Central memory CD4-positive, alpha-beta T cell (primary cell): ENCODE measurements around the gene PSMG3.
"Not testable (repeated sequence)": the region's sequence is repeated elsewhere in the genome, so short reads cannot be mapped to it uniquely, and the experiment has no call there.

ENCODE experiments used
- DNase-seq: peaks from one replicate; pipeline ENCODE4 v3.0.0; 2022

The PSMG3 gene

GRCh38 chr7:1596181-1597043, 26.6 kb upstream of the PSMG3 start:
- DNase-seq, result no peak

- DNase-seq, result no peak
Measured at GRCh38 chr7:1595636-1596035, 25.8 kb upstream of the PSMG3 start.

GRCh38 chr7:1595027-1595426, 25.2 kb upstream of the PSMG3 start:
- DNase-seq, result no peak

DNA sequence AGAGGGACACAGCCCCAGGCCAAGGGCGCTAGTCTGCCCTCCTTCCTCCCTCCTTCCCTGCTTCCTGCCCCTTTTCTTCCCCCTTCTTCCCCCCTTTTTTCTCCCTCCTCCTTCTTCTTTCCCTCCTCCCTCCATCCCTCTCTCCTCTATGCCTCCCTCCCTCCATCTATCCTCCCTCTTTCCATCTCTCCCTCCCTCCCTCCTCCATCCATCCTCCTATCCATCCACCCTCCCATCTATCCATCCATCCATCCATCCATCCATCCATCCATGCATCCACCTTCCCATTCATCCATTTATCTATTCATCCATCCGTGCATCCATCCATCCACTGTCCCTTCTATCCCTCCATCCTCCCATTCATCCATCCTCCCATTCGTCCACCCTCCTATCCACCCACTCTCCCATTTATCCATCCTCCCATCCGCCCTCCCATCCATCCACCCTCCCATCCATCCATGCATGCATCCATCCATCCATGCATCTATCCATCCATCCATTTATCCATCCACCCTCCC, 24.1 kb upstream of the PSMG3 start:
- DNase-seq, result no peak

GRCh38 chr7:1593091-1593866, 23.4 kb upstream of the PSMG3 start:
- DNase-seq, result no peak

DNA sequence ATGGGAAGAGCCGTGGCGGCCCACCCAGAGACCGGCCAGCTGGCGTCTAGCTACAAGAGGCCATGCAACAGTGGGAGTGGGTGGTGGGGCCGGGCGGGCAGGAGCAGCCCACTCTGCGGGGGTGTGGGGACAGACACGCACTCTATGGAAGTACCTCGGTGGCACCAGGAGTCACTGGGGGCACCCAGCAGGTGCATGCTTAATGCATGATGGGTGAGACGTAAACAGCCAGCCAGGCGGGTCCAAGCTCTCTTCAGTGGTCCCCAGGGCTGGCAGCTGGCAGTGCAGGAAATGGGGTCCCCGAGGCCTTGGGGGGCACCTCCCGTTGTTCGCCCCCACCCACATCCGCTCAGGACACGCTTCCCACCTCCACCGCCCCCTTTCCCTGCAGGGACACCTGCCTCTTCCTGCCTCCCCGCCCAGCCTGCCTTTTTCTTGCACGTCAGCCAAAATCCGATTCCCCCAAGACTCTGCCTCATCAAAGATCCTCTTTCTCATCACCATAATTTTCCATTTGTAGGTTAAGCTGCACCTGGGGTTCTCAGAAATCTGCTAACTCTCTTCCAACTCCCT, 22.6 kb upstream of the PSMG3 start:
- no peak for DNase-seq

- no peak for DNase-seq
Measured at GRCh38 chr7:1591876-1592275, 22.0 kb upstream of the PSMG3 start.

DNA sequence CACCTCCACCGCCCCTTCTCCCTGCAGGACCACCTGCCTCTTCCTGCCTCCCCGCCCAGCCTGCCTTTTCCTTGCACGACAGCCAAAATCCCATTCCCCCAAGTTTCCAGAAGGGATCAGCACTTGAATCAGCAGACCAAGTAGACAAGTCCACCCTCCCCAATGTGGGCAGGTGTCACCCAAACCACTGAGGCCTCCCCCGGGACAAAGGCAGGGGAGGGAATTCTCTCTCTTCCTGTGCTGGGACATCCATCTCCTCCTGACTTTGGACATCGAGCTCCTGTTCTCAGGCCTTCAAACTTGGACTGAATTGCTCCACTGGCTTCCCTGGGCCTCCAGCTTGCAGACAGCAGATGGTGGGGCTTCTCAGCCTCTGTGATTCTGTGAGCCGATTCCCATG, 21.6 kb upstream of the PSMG3 start:
- no peak for DNase-seq

GRCh38 chr7:1590887-1591286, 21.1 kb upstream of the PSMG3 start:
- DNase-seq, result no peak

DNA sequence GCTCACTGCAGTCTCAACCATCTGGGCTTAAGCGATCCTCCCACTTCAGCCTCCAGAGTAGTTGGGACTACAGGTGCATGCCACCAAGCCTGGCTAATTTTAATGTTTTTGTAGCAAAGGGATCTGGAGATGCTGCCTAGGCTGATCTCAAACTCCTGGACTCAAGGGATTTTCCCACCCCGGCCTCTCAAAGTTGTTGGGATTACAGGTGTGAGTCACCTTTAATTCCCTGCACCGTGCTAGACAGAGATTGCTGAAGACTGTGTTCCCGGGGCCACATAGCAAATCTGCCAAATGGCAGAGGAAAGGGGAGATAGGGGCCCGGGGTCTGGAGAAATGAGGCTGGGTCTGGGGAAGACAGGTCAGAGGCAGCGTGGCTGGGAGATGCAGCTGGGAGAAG, 20.6 kb upstream of the PSMG3 start:
- DNase-seq, result no peak

- DNase-seq, result no peak
Measured at GRCh38 chr7:1588978-1589377, 19.1 kb upstream of the PSMG3 start.

- no peak for DNase-seq
Measured at GRCh38 chr7:1587738-1588137, 17.9 kb upstream of the PSMG3 start.

DNA sequence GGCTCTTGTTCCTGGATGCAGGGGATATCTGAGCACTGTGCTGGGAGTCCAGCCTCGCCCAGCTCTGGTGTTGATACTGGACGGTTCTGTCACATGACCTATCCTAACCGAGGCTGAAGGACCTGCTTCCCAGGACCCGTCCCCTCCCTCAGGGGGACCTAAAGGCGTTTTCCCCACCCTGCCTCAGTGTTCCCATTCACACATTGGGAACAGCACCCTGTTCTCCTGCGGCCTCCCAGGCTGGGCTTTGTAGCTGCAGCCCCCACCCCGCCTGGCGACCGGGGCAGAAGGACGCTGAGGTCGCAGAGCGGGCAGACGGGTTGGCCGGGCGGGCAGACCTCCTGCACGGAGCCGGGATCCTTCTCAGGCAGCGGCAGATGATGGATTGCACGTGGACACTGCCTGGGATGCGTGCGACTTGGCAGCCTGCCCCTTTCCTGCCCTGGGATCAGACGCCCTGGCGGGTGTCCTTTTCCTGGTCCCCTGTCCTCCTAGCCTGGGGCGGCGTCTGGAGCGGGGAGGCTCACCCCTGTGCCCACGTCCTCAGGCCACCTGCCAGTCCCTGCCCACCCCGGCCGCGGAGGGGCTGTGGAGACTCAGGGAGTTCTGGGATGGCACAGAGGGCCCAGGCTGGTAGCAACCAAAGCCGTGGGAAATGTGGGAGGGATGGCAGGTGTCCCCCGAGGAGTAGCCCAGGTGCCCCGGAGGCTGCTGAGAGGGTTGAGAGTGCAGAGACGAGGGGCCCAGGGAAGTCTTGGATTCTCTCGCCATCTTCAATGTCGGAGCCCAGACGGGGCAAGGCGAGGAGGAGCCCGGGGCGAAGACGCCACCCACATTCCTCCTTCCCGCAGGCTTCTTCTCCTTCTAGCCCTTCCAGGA, 17.2 kb upstream of the PSMG3 start:
- no peak for DNase-seq

DNA sequence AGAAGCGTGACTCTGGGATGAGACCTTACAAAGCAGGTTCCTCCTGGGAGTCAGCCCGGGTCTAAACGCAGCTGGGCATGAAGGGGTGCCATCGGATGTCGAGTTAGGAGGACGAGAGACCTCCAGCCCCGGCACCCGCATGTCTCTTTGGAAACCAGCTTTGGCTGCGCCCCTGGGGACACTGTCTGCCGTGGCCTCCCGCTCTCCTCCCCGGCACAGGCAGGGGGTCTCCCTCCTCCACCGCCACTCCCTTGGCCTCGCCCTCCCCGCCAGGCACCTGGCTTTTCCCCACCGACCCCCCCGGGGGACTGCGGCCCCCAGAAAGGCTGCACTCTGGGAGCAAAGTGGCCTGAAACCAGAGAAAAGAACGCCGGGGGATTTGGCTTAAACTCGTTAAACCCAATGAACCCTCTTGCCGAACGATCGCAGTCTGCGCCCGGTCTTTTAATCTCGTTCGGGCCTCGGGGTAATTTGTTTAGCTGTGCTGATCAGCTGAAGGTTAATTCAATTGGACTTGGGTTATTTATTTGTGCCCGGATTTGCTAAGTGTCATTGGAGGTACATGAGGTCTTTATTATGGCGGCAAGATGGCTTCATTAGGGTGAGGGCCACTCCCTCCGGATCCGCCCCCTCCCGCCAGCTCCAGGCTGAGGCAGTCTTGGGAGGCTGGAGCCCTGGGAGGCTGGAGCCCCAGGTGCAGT, 16.4 kb upstream of the PSMG3 start:
- no peak for DNase-seq

DNA sequence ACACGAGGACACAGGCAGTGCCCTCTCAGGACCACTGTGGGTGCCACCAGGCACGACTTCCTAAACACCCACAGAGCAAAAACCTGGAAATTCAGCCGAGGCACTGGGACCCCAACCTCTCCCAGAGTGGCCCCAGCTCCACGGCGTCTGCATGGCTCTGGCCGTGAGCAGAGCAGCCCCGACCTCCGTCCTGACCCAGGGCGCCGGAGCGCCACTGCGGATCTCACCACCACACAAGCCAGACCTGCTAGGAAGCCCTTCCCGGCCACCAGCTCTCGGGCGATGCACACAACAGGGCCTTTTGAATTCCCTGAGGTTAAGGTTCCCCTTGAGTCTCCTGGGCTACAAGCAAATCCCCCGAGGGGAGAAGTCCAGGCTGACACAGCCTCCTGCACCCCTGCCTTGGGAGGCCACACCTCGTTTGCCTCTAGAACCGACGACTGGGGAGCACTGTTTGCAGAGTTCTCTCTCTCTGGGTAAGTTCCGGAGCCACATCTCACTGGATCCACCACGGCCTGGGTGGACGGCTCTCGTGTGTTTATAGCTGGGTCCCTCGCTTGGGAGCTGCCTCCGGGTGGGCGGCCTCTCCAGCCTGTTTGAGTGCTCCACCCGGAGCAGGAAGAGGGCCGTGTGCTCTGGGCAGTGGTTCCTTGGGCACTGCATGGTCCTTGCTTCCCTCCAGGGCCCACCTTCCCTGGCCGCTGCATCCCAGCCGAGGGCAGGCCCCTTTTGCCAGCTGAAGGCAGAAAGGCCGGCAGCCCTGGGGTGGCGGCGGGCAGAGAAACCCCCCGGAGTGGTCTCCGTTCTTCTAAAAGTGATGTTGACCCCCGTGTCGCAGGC, 15.5 kb upstream of the PSMG3 start:
- no peak for DNase-seq

GRCh38 chr7:1584700-1585099, 14.9 kb upstream of the PSMG3 start:
- no peak for DNase-seq

DNA sequence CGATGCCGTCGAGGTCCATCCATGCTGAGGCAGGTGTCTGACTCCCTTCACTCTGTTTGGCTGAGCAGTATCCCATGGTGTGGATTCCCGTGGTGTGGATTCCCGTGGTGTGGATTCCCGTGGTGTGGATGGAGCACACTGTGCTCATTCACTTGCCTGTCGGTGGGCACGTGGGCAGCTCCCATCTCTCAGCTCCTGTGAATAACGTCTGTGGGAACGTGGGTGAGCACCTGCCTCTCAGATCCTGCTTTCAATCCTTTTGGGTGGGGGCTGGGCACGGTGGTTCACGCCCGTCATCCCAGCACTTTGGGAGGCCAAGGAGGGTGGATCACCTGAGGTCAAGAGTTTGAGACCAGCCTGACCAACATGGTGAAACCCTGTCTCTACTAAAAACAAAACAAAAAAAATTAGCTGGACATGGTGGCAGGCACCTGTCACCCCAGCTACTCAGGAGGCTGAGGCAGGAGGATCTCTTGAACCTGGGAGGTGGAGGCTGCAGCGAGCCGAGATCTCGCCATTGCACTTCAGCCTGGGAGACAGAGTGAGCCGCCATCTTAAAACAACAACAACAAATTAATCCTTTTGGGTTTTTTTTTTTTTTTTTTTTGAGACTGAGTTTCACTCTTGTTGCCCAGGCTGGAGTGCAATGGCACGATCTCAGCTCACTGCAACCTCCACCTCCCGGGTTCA, 13.6 kb upstream of the PSMG3 start:
- not testable (repeated sequence) for DNase-seq

DNA sequence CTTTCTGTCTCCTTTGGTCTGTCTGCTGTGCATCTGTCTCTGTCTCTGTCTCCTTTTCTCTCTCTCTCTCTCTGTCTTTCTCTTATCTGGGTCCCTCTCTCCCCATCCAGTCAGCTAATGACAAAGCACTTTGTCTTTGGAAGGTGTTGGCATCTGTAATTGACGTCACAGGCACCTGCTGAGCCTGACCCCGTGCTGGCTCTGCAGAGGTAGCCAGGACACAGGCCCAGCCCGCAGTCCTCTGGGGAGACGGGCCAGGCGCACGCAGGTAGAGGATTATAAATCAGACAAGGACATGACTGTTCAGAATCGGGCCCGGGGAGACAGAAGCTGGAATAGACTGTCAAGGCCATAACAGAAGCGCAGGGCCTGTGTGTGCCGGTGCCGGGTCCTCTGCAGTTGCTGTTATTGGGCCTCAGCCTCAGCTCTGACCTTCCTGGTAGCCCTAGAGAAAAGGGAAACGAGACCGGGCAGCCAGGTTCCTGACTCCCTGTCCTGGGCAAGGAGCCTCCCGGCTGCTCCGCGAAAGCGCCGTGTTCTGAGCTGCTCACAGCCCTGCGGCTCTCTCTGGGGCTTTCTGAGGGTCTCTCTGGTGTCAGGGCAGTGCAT, 10.7 kb upstream of the PSMG3 start:
- no peak for DNase-seq

DNA sequence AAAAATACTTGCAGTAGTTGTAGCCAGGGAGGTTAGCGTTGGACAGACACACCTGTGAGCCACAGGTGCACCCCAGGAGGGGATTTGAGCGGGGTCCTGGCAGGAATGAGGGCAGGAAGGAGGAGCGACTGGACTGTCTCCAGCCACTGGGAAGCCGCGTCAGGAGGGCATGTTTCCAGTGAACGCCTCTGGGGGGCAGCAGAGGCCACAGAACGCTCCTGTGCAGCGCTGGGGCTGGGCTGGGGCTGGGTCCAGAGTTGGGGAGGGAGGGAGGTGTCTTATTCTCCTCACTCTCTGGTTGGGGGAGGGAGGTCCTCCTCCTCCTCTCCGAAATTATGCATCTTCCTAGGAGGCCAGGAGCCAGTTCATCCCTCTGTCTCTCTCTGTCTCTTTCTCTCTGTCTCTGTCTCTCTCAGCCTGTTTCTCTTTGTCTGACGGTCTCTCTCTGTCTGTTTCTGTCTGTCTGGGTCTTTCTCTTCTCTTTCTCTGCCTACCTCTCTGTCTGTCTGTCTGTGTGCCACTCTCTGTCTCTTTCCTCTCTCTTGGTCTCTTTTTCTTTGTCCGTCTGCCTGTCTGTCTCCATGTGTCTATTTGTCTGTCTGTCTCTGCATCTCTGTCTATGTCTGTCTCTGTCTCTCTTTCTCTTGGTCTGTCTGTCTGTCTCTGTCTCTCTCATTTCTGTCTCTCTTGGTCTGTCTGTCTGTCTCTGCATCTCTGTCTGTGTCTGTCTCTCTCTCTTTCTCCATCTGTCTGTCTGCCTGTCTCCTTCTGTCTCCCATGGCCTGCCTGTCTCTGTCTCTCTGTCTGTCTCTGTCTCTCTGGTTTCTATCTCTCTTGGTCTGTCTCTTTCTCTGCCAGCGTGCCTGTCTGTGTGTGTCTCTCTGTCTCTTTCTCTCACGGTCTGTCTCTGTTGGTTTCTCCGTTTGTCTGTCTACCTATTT, 9.9 kb upstream of the PSMG3 start:
- peak; percentile 52 for DNase-seq
